Naive thymus-derived CD8-positive, alpha-beta T cell (primary cell): Measurements from ENCODE around the gene GOLGA6L10. TPM values are rescaled to one million over a fixed set of nuclear protein-coding genes. Genes with fewer than 3 reads are reported as not detected.
"Not testable (repeated sequence)": the region's sequence is repeated elsewhere in the genome, so short reads cannot be mapped to it uniquely, and the experiment has no call there.

Experiments used
- ATAC-seq, 2 donors: fragments of 150-1000 bp; cut with Tn5 transposase in 1 of 2; sonication (Bioruptor Pico), chemical (Tn5 transposase) in 1 of 2; 1 replicate in 1 of 2; 2 replicates in 1 of 2; pipeline ENCODE4 v1.10.0; 2021; ENCODE audit warnings: mild to moderate bottlenecking in 2 of 2, moderate library complexity in 2 of 2
- POLR2A ChIA-PET: fragments of 350-600 bp; sonication (Branson Sonifier 250); formaldehyde crosslinking; loops from one replicate; lab custom pipeline; 2021; ENCODE audit warnings: antibody characterized with exemption; lab: Charles Lee
- DNase-seq, 10 donors: peaks; one replicate each; pipeline versions ENCODE4 v3.0.0 to v3.0.0-alpha.2; 2020 to 2022
- H3K27ac Mint-ChIP-seq, 10 donors: one replicate each; pipeline ENCODE4 v1.8.0; 2020 to 2022; ENCODE audit warnings: mild to moderate bottlenecking in 10 of 10, mixed read lengths in 10 of 10, moderate library complexity in 4 of 10, inconsistent platforms in 1 of 10
- H3K27me3 Mint-ChIP-seq, 5 donors: one replicate each; pipeline ENCODE4 v1.8.0; 2021 to 2022; ENCODE audit warnings: mixed read lengths in 5 of 5
- H3K36me3 Mint-ChIP-seq, 3 donors: one replicate each; pipeline ENCODE4 v1.8.0; 2020 to 2022; ENCODE audit warnings: mixed read lengths in 3 of 3, mild to moderate bottlenecking in 2 of 3, inconsistent platforms in 1 of 3
- H3K4me1 Mint-ChIP-seq, 4 donors: one replicate each; pipeline ENCODE4 v1.8.0; 2021 to 2022; ENCODE audit warnings: mixed read lengths in 4 of 4
- H3K4me3 Mint-ChIP-seq, 10 donors: one replicate each; pipeline ENCODE4 v1.8.0; 2020 to 2022; ENCODE audit warnings: mild to moderate bottlenecking in 10 of 10, mixed read lengths in 10 of 10, moderate library complexity in 6 of 10, inconsistent platforms in 1 of 10
- H3K9me3 Mint-ChIP-seq, 9 donors: one replicate each; pipeline ENCODE4 v1.8.0; 2020 to 2022; ENCODE audit warnings: mixed read lengths in 9 of 9, mild to moderate bottlenecking in 3 of 9, inconsistent platforms in 1 of 9, moderate library complexity in 1 of 9
- polyA plus RNA-seq, 3 donors: library from polyadenylated mRNA; unstranded; fragments of 300-500 nt; fragmentation: Illumina TruSeq; gene quantifications; one replicate each; pipeline ENCODE4 v1.2.3, GENCODE V29; 2021
- total RNA-seq, 8 experiments: library from RNA in 2 of 8; stranded (reverse) in 2 of 8; gene quantifications; one replicate each; pipeline ENCODE4 v1.2.3 and lab custom pipeline; 2021 to 2026

Gene GOLGA6L10
- total and polyA plus RNA-seq, 5 experiments from 2014 or later = 0.05 to 4.7 (median 2.1) TPM; not detected in 1

DNA sequence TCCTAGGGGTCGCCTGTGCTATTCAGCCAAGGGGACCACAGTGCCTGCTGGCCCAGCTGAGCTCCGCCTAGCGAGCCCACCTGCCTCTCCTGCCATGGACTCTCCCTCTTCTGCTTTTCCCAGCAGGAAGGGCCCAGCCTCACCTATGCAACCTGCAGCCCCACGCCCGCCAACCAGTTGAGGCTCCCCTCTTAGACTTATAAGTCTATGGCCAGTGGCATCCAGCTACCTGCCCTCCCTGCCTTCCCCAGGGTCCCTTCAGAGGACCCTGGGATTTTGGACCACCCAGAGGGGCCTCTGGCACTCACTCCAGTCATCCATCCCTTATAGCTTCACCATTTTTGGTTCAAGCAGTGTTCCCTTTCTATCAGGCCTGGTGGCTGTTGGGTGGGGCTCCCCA is 12.2 kb downstream of the GOLGA6L10 start:
- DNase-seq, H3K36me3 Mint-ChIP-seq, H3K4me3 Mint-ChIP-seq, H3K9me3 Mint-ChIP-seq, H3K27me3 Mint-ChIP-seq, POLR2A ChIA-PET, ATAC-seq, H3K4me1 Mint-ChIP-seq: not testable (repeated sequence)
- H3K27ac Mint-ChIP-seq = peak overlapping the region in 1 of 10 donors; percentile 57

DNA sequence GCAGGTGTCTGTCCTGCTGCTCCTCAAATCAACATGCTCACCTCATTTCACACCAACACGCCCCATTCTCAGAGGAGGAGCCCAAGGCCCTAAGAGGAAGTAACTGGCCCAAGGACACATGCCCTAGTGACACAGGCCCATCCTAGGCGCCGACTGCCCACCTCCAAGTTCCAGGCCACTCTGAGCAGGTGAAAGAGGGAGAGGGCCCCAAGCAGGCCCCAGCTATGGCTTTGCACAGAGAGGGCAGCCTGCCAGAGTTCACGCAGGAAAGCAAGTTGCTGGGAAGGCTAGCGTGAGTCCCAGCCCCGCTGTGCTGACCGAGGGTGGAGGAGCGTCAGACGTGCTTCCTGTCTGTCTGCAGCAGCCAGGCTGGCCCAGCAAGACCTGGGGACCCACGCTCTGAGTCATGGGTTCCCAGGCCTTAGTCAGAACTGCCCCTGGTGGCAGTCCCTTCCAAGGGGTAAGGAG is 13.1 kb downstream of the GOLGA6L10 start:
- ATAC-seq, H3K4me3 Mint-ChIP-seq, DNase-seq, POLR2A ChIA-PET, H3K36me3 Mint-ChIP-seq, H3K9me3 Mint-ChIP-seq, H3K27me3 Mint-ChIP-seq: not testable (repeated sequence)
- peak overlapping the region in 1 of 10 donors; percentile 41 for H3K27ac Mint-ChIP-seq
- peaks cover 0 to 10% (median 10%) of the 10 kb centered on the region in 4 donors for H3K4me1 Mint-ChIP-seq

- POLR2A ChIA-PET, H3K9me3 Mint-ChIP-seq, ATAC-seq, H3K27ac Mint-ChIP-seq, DNase-seq, H3K36me3 Mint-ChIP-seq, H3K27me3 Mint-ChIP-seq, H3K4me3 Mint-ChIP-seq: not testable (repeated sequence)
- H3K4me1 Mint-ChIP-seq = peaks cover 0 to 10% (median 10%) of the 10 kb centered on the region in 4 donors
Observed at GRCh38 chr15:82335006-82335405, 14.3 kb downstream of the GOLGA6L10 start.

DNA sequence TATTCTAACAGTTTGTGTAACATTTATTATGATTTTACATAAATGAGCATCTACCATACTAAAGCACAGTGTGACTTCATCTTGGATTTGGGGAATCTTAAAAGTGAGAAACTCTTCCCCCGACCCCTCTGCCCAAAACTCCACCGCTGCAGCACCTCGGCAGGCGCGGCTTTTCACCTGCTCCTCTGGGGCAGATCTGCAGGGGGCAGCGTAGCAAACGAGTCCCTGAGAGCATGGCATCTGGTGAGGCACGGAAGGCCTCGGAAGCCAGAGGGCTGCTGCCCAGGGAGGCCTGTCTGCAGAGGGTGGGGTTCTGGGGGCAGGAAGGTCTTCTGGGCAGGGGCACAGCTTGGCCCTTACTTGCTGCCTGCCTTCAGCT is 14.7 kb downstream of the GOLGA6L10 start:
- peaks cover 0 to 10% (median 10%) of the 10 kb centered on the region in 4 donors for H3K4me1 Mint-ChIP-seq
- H3K27me3 Mint-ChIP-seq, ATAC-seq, H3K4me3 Mint-ChIP-seq, H3K36me3 Mint-ChIP-seq, H3K27ac Mint-ChIP-seq, H3K9me3 Mint-ChIP-seq, POLR2A ChIA-PET, DNase-seq: not testable (repeated sequence)

DNA sequence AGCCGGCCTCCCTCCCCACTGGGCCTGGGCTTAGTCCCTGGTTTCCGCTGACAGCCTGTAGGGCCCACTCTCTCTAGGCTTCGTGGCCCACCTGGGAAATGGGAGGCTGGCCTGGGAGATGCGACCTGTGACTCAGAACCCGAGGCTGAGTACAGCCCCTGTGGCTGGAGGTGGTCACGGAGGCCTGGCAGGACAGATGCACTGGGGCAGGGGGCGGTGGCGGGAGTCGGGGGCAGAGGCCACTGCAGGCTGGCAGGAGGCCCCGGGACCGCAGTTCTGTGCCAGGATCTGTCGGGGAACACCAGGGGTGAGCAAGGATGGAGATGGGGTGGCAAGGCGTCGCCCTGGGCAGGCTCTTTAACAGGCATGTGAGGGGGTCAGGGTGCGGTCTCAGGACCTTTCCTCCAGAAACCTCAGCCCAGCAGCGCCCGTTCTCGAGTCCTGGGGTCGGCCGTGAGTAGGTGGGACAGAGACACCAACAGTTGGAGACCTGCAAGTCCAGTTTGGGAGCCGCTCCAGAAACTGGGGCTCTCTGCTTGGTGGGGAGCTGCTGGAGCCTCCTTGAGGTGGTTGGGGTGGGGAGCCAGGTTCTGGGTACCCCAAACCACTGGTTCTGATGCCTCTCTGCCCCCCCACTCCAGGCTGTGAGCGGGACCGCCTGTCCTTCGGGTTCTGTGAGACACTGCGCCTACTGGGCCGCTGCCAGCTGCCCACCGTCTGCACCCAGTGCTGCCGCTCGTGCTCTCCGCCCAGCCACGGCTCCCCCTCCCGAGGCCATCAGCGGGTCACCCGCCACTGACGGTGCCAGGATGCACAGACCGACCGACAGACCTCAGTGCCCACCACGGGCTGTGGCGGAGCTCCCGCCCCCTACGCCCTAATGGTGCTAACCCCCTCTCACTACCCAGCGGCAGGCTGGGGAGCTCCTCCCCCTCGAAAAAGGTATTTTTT is 15.4 kb downstream of the GOLGA6L10 start:
- DNase-seq, H3K36me3 Mint-ChIP-seq, H3K9me3 Mint-ChIP-seq, H3K27me3 Mint-ChIP-seq, H3K4me3 Mint-ChIP-seq, H3K27ac Mint-ChIP-seq, ATAC-seq, POLR2A ChIA-PET: not testable (repeated sequence)
- H3K4me1 Mint-ChIP-seq = peaks cover 0 to 10% (median 10%) of the 10 kb centered on the region in 4 donors

DNA sequence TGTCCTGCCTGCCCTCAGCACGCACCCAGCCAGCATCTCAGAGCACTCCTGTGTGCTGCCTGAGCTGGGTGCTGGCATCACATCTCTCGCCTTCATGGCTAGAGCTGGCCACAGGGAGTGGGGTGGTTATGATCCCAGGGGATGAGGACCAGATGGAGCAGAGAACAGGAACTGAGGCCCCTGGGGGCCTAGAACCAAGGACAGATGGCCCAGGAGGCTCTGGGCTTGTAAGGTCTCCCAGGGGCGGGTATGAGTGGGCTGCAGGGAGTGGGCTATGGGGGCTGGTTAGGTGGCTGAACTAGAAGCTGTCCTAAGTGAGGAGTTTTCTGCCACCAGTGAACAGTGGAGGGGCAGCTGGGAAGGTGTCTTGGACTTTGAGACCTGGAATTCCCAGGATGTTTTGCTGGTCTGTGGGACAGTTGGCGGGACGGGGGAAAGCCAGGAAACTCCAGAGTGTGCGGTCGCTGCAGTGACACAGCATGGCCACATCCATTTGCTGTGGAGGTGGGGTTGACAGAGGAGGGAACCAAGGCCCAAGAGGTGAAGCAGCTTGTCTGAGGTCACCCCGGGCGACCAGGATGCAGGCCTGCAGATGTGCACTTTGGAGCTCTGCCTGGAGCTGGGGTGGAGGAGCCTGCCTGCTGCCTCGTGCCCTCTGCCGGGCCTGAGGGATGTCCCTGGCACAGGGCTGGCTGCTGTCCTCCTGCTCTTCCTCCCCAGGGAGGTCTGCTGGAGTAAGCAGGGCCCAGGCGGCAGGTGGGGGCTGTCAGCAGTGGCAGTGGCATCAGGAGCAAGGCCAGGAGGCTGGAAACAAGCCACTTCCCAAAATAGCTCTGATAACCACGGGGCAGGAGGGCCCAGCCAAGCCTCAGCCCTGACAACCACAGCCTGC is 16.3 kb downstream of the GOLGA6L10 start:
- H3K9me3 Mint-ChIP-seq, H3K4me3 Mint-ChIP-seq, DNase-seq, H3K27me3 Mint-ChIP-seq, POLR2A ChIA-PET, H3K36me3 Mint-ChIP-seq, ATAC-seq: not testable (repeated sequence)
- Mint-ChIP-seq H3K27ac (peak overlapping the region in 2 of 10 donors; percentile 41 to 43), H3K4me1 (peaks cover 0 to 10% (median 10%) of the 10 kb centered on the region in 4 donors)

DNA sequence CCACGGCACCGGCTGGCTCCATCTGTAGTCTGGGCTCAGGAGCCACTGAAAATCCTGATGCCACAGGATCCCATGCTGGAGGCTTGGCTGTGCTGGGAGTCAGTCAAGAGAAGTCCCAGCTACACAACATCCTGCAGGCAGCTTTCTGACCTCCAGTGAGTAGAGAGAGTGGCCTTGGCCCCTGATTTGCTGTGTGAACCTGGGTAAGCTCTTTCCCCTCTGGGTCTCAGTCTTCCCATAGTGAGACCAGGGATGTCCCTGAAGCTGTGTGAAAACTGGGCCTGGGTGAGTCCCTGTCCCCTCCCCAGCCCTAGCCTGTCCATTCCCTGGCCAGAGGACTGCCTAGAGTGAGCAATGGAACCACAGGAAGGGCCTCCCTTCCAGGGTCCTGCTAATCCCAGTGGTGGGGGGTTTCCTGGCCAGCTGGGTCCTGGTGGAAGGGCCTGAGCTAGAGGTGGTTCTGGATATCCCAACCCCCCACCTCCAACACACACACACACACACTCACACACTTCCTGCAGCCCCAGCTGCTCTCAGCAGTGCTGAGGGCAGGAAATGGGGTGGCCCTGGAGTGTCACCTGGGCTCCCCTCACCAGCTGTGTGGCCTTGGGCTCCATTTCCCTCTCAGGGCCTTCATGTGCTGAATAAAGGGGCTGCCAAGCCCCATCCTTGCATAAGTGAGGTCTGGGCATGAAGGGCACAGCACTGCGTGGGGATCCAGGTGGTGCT is 17.5 kb downstream of the GOLGA6L10 start:
- H3K36me3 Mint-ChIP-seq, H3K4me3 Mint-ChIP-seq, H3K27me3 Mint-ChIP-seq, POLR2A ChIA-PET, H3K9me3 Mint-ChIP-seq: not testable (repeated sequence)
- Mint-ChIP-seq H3K4me1 (peaks cover 0 to 10% (median 10%) of the 10 kb centered on the region in 4 donors), H3K27ac (peak overlapping the region in 1 of 10 donors; percentile 46)
- ATAC-seq (peak; percentile 87 to 99), DNase-seq (peak in 3 of 10 donors; percentile 39 to 67 (median 43))

- DNase-seq, H3K27me3 Mint-ChIP-seq, ATAC-seq, H3K4me3 Mint-ChIP-seq, H3K36me3 Mint-ChIP-seq, H3K9me3 Mint-ChIP-seq, H3K27ac Mint-ChIP-seq, POLR2A ChIA-PET: not testable (repeated sequence)
- peaks cover 0 to 10% (median 10%) of the 10 kb centered on the region in 4 donors for H3K4me1 Mint-ChIP-seq
Observed at GRCh38 chr15:82330921-82331320, 18.4 kb downstream of the GOLGA6L10 start.

DNA sequence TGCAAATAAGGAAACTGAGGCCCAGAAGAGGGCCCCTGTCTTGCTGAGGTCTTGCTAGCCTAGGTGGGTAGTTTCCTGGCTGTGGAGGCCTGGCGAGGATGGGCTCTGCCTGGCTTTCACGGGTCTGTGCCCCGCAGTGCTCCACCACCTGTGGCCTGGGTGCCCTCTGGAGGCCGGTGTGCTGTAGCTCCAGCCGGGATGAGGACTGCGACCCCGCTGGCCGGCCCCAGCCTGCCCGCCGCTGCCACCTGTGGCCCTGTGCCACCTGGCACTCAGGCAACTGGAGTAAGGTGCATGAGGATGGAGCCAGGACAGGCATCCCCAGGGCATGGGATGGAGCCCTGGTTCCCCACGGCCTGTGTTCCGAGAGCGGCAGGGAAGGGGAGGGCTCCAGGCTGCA is 20.2 kb downstream of the GOLGA6L10 start:
- POLR2A ChIA-PET, H3K9me3 Mint-ChIP-seq, H3K27me3 Mint-ChIP-seq, H3K27ac Mint-ChIP-seq, ATAC-seq, DNase-seq, H3K4me3 Mint-ChIP-seq, H3K36me3 Mint-ChIP-seq: not testable (repeated sequence)
- H3K4me1 Mint-ChIP-seq = peaks cover 0 to 10% (median 10%) of the 10 kb centered on the region in 4 donors

- DNase-seq, H3K36me3 Mint-ChIP-seq, H3K27me3 Mint-ChIP-seq, POLR2A ChIA-PET, H3K4me3 Mint-ChIP-seq, H3K27ac Mint-ChIP-seq, H3K9me3 Mint-ChIP-seq, H3K4me1 Mint-ChIP-seq, ATAC-seq: not testable (repeated sequence)
Observed at GRCh38 chr15:82327372-82327771, 21.9 kb downstream of the GOLGA6L10 start.

DNA sequence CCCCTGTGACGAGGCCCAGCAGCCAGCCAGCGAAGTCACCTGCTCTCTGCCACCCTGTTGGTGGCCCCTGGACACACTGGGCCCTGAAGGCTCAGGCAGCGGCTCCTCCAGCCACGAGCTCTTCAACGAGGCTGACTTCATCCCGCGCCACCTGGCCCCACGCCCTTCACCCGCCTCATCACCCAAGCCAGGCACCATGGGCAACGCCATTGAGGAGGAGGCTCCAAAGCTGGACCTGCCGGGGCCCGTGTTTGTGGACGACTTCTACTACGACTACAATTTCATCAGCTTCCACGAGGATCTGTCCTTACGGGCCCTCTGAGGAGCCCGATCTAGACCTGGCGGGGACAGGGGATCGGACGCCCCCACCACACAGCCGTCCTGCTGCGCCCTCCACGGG is 22.4 kb downstream of the GOLGA6L10 start:
- DNase-seq, ATAC-seq, H3K9me3 Mint-ChIP-seq, H3K27me3 Mint-ChIP-seq, POLR2A ChIA-PET, H3K36me3 Mint-ChIP-seq, H3K4me3 Mint-ChIP-seq, H3K4me1 Mint-ChIP-seq: not testable (repeated sequence)
- H3K27ac Mint-ChIP-seq = peak overlapping the region in 2 of 10 donors; percentile 15 to 63

GRCh38 chr15:82325646-82326045 is 23.6 kb downstream of the GOLGA6L10 start:
- H3K27me3 Mint-ChIP-seq, POLR2A ChIA-PET, H3K36me3 Mint-ChIP-seq, H3K4me3 Mint-ChIP-seq, ATAC-seq, H3K4me1 Mint-ChIP-seq, H3K9me3 Mint-ChIP-seq, H3K27ac Mint-ChIP-seq, DNase-seq: not testable (repeated sequence)
